IPS-NIHi7 (cell line): ENCODE measurements around the gene PIR.

Experiments used
- DNase-seq: peaks from one replicate; pipeline ENCODE4 v3.0.0; 2012; ENCODE audit warnings: mixed read lengths; ENCODE audit errors: extremely low spot score

PIR gene

GRCh38 chrX:15493118-15493962 lies at the start of gene PIR:
Gene PIR (minus strand): TSS chrX:15493333. CDS start chrX:15491257, 2,076 bp downstream.
- peak; percentile 97 for DNase-seq

GRCh38 chrX:15530318-15530717 lies 37.2 kb upstream of the PIR start:
- no peak for DNase-seq

- no peak for DNase-seq
Observed at GRCh38 chrX:15529165-15529564, 36.0 kb upstream of the PIR start.

- no peak for DNase-seq
Observed at GRCh38 chrX:15525664-15526416, 32.7 kb upstream of the PIR start.

GRCh38 chrX:15524417-15524816 lies 31.3 kb upstream of the PIR start:
- no peak for DNase-seq

DNA sequence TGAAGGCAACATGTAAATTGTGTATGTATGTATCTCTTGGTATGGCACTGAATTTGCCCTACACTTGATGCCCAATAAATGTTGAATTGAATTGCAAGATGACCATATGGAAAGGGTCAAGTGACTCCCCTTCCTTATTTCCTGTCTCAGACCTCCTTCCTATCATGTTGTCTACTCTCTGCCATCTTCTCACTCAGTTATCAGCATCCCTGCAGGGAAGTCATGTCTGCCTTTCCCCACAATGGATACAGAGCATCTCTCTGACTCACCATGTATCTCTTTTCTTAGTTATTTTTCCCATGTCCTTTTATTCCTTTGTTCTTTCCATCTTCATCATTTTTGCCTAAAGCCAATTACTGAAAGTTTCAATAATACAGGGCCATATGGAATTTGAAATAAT lies 30.0 kb upstream of the PIR start:
- no peak for DNase-seq

GRCh38 chrX:15522464-15522863 lies 29.3 kb upstream of the PIR start:
- DNase-seq: no peak

GRCh38 chrX:15515931-15516330 lies 22.8 kb upstream of the PIR start:
- no peak for DNase-seq

DNA sequence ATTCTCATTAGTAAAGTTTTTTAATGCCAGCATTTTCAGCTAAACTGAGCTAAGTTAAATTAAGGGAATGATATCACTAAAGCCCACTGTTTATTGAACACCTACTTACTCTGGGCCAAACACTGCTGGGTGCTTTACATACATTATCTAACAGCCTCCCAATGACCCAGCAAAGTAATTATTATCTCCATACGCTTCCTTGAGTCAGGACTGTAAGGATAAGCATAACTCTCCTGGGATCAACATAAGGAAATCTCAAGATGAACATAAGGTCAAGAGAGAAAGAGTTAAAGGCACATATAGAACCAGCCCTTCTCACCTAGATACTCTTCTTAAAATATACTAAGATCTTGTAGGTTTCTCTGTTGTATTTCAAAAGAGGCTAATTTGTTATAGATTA lies 21.1 kb upstream of the PIR start:
- no peak for DNase-seq

DNA sequence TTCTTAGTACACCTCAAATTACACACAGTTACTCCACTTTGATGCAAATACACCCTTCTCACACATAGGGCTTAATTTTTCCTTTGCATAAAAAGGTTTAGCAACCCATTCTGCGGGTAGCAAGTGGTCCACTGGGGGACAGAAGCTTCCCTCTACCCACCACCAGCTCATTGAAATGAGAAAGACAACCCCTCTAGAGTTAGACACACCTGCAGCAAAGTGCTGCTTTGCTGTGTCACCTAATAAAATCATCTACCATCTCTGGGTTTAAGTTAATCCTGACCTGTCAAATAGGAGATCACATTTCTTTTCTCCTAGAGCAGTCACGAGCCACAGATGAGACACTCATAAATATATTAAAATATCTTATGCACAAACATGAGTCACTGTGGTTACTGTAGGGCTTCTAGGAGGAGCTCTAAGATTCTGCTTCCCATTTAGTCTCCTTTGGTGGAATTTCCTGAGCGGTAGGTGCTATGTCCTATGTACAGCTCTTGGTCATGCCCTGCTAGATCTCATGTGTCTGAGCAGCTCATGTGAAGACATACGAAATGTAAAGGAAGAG lies 19.4 kb upstream of the PIR start:
- no peak for DNase-seq

GRCh38 chrX:15511563-15511962 lies 18.4 kb upstream of the PIR start:
- no peak for DNase-seq

DNA sequence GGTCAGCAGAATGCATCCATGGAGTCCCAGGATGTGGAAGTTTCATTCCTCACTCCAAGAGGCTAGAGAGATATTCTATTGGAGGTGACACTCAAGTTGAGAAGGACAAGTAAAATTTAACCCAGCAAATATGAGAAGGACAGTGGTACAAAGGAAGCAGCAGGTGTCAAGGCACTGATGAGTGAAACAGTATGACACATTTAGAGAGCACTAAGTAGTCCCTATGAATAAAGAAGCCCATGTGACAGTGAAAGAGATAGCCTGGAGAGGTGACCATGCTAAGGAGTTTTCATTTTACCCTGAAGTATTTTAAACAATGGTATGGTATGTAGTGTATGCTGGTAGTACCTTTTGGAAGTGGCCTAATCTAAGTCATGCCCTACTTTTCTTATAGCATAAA lies 16.7 kb upstream of the PIR start:
- no peak for DNase-seq

DNA sequence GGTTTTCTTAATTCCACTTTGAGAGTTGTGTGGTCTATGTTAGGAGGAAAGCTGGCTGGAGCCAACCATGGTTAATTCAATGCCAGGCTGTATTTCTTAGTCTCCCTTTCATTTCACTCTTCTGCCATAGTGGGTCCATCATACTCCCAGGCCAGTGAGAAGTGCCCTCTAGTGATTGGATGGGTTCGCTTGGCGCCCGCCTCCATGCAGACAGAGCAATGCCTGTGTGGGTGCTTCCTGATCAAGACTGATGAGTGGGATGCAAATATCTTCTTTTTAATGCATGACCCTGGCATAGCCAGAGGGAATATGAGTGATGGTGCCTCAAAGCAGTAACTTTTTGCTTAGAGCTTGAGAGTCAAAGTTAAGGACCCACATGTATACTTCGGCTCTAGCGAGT lies 13.9 kb upstream of the PIR start:
- DNase-seq: peak; percentile 27

GRCh38 chrX:15505101-15505500 lies 12.0 kb upstream of the PIR start:
- no peak for DNase-seq

DNA sequence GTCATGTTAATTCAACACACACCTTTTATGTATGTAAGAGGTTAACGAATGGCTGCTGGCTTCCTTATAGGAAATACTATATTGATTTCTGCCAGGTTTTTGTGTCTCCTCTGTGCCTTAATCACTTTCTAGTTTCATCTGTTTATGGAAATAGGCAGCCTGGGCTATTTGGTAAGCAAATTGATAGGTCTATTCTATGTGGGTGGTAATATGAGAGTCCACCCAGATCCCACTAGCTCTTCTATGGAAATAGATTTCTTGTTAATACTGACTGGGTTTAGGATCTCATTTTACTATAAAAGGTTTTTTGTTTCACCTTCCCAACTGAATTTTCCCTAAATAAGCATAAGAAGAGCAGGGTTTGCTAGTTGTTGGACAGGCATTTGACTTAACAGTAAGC lies 11.5 kb upstream of the PIR start:
- no peak for DNase-seq

GRCh38 chrX:15501506-15501905 lies 8.4 kb upstream of the PIR start:
- DNase-seq: no peak

DNA sequence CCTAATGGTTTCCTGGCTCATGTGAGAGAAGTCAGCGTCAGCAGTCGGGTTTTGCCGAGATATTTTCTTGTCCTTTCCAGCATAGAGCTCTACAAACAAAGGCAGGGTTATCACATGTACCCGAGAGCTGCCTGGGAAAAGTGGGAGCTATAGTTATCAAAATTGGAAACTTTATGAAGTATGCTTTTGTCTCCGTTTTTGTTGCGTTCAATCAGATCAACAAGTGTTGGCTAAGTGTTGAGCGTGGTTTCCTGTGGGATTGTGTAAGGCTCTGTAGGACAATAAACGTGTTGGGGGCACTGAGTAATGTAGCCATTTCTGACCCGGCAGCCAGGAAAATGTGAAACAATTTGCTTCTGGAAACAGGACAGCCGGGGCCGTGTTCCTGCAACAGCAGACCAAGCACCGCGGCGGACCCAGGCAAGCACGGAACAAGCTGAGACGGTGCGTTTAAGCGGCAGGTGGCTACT lies 7.4 kb upstream of the PIR start, which contains the start of gene BMX:
Gene BMX (plus strand): TSS at position 311 of the 470 bp plus-strand sequence. CDS start 7,547 bp downstream, outside the sequence.
- DNase-seq: no peak

DNA sequence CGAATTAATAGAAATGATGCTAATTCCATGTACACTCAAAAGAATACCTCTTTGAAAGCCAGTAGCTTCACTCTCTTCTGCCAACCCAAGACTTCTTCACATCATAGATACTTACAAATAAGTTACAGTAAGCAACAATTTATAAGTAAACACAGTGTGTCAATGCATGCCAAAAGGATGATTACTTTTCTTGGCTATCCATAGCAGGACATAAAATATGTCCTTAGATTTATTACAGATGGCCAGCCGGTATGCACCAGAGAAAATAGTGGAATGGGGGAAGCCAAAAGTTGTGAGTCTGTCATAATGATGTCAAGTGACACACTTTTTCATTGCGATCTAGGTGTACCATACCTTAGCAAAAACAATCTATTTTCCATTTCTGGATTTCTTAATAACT lies 6.8 kb upstream of the PIR start:
- no peak for DNase-seq

DNA sequence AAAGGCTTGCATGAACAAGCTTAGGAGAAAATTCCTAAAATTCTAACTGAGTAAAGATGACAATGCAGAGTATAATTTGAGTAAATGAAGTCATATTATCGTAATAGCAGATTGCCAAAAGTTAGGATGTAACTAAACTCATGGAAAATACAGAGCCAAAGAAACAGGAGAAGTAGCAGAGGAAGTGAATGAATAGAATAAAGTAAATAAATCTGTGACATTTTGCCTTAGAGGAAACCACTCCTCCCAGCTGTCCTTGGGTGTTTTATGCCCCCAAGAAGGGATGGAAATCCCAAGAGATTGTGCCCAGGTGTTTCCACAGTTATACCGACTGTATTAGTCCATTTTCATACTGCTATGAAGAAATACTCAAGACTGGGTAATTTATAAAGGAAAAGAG lies 5.6 kb upstream of the PIR start:
- DNase-seq: no peak

DNA sequence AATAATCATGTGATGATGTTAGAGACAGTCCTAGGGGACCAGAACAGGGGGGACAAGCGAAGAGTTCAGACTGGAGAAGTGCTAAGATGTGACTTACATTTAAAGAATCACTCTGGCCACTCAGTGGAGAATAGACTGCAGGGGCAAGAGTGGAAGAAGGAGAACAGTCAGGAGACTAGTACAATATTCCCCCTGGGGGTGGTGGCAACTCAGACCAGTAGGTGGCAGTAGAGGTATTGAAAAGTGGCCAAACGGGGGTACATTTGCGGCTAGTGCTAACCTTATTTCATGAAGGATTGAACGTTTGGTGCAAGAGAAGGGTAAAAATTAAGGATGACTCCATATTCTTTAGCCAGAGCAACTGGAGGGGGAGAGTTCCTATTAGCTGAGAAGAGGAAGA lies 4.7 kb upstream of the PIR start:
- peak; percentile 86 for DNase-seq

- DNase-seq: no peak
Observed at GRCh38 chrX:15496824-15497223, 3.7 kb upstream of the PIR start.

DNA sequence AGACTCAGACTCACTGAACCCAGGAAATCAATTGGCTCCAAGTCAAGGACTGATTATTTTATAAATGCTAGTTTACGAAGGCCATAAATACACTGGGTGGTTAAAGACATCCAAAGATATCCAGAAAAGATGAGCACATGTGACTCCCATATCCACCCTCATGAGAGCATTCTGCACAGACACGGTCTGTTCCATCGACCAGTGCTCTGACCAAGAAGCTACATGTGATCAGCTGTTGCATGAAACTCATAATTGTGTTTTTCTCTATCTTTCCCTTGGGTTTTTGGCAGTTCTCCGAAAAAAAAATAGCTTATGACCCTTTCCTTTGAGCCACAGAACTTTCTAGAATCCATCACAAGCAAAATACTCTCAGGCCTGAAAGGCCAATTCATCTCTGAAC lies 2.7 kb upstream of the PIR start:
- no peak for DNase-seq

GRCh38 chrX:15492469-15492868 lies 664 bp downstream of the PIR start:
- no peak for DNase-seq
